Type B pancreatic cell (in vitro differentiated cells): ENCODE data around the gene B3GNT2. TPM values are rescaled to one million over a fixed set of nuclear protein-coding genes. Genes with fewer than 3 reads are reported as not detected.
"Not testable (repeated sequence)": the region's sequence is repeated elsewhere in the genome, so short reads cannot be mapped to it uniquely, and the experiment has no call there.

ENCODE experiments used
- DNase-seq: peaks from one replicate; pipeline ENCODE4 v3.0.0; 2021; ENCODE audit warnings: mixed read lengths; ENCODE audit not compliant: unreplicated experiment; ENCODE audit errors: extremely low spot score
- H3K27ac Mint-ChIP-seq: 2 replicates; pipeline ENCODE4 v1.8.0; 2021; ENCODE audit warnings: mild to moderate bottlenecking, mixed read lengths
- H3K27me3 Mint-ChIP-seq: 2 replicates; pipeline ENCODE4 v1.8.0; 2021; ENCODE audit warnings: mixed read lengths
- H3K36me3 Mint-ChIP-seq: 2 replicates; pipeline ENCODE4 v1.8.0; 2021; ENCODE audit warnings: mixed read lengths
- H3K4me1 Mint-ChIP-seq: one replicate; pipeline ENCODE4 v1.8.0; 2021; ENCODE audit warnings: mixed read lengths; ENCODE audit not compliant: unreplicated experiment
- H3K4me3 Mint-ChIP-seq: 2 replicates; pipeline ENCODE4 v1.8.0; 2021; ENCODE audit warnings: mild to moderate bottlenecking, mixed read lengths
- H3K9me3 Mint-ChIP-seq: 2 replicates; pipeline ENCODE4 v1.8.0; 2021; ENCODE audit warnings: mixed read lengths
- CTCF ChIP-seq: fragments of 200-600 bp; sonication (generic); conservative IDR thresholded peaks from 2 replicates; pipeline ENCODE4 v1.5.0; 2021; ENCODE audit warnings: antibody characterized with exemption, mild to moderate bottlenecking
- total RNA-seq: library from RNA; stranded (reverse); gene quantifications from 2 replicates; pipeline ENCODE4 v1.2.1, GENCODE V29; 2021; ENCODE audit warnings: low replicate concordance

The B3GNT2 gene
- total RNA-seq, 1 donor from 2014 or later: 23.5 TPM

- H3K4me3 Mint-ChIP-seq: no peak overlapping the region
- peaks cover 11% of the 10 kb centered on the region for H3K4me1 Mint-ChIP-seq
- peaks cover 3% of the 10 kb centered on the region for H3K36me3 Mint-ChIP-seq
- H3K27me3 Mint-ChIP-seq: no peaks in the 10 kb centered on the region
- no peak overlapping the region for H3K27ac Mint-ChIP-seq
- no peaks in the 10 kb centered on the region for H3K9me3 Mint-ChIP-seq
- TF ChIP-seq CTCF: no peak
- DNase-seq: no peak
These were observed 44.6 kb upstream of the B3GNT2 start for GRCh38 chr2:62151306-62151638.

- Mint-ChIP-seq H3K36me3 (peaks cover 3% of the 10 kb centered on the region), H3K27ac (no peak overlapping the region), H3K9me3 (no peaks in the 10 kb centered on the region), H3K4me1 (peaks cover 11% of the 10 kb centered on the region), H3K4me3 (no peak overlapping the region), H3K27me3 (no peaks in the 10 kb centered on the region)
- DNase-seq: no peak
- TF ChIP-seq CTCF: no peak
These were observed 43.9 kb upstream of the B3GNT2 start for GRCh38 chr2:62152000-62152399.

- no peak for TF ChIP-seq CTCF
- no peaks in the 10 kb centered on the region for H3K4me1 Mint-ChIP-seq
- H3K36me3 Mint-ChIP-seq: no peaks in the 10 kb centered on the region
- H3K9me3 Mint-ChIP-seq: no peaks in the 10 kb centered on the region
- no peaks in the 10 kb centered on the region for H3K27me3 Mint-ChIP-seq
- H3K4me3 Mint-ChIP-seq: no peak overlapping the region
- DNase-seq: no peak
- H3K27ac Mint-ChIP-seq: no peak overlapping the region
These were observed 38.9 kb upstream of the B3GNT2 start for GRCh38 chr2:62156861-62157496.

GRCh38 chr2:62158444-62159121 lies 37.3 kb upstream of the B3GNT2 start:
- H3K27me3 Mint-ChIP-seq: no peaks in the 10 kb centered on the region
- H3K4me3 Mint-ChIP-seq: no peak overlapping the region
- no peak for TF ChIP-seq CTCF
- no peak overlapping the region for H3K27ac Mint-ChIP-seq
- H3K9me3 Mint-ChIP-seq: no peaks in the 10 kb centered on the region
- peaks cover 5% of the 10 kb centered on the region for H3K4me1 Mint-ChIP-seq
- DNase-seq: no peak
- no peaks in the 10 kb centered on the region for H3K36me3 Mint-ChIP-seq

GRCh38 chr2:62160691-62161090 lies 35.2 kb upstream of the B3GNT2 start:
- H3K4me3 Mint-ChIP-seq, H3K27ac Mint-ChIP-seq, H3K27me3 Mint-ChIP-seq, H3K36me3 Mint-ChIP-seq, H3K9me3 Mint-ChIP-seq, DNase-seq: not testable (repeated sequence)
- H3K4me1 Mint-ChIP-seq: peaks cover 12% of the 10 kb centered on the region

GRCh38 chr2:62163106-62163831 lies 32.6 kb upstream of the B3GNT2 start:
- Mint-ChIP-seq H3K27me3 (no peaks in the 10 kb centered on the region), H3K4me1 (peaks cover 12% of the 10 kb centered on the region), H3K9me3 (no peaks in the 10 kb centered on the region), H3K27ac (no peak overlapping the region), H3K36me3 (no peaks in the 10 kb centered on the region), H3K4me3 (no peak overlapping the region)
- TF ChIP-seq CTCF: no peak
- no peak for DNase-seq
